IPS DF 4.7 (cell line): ENCODE measurements around the gene ZFAND2A.
"Not testable (repeated sequence)": the region's sequence is repeated elsewhere in the genome, so short reads cannot be mapped to it uniquely, and the experiment has no call there.

Experiments
- DNase-seq: peaks from one replicate; pipeline ENCODE4 v3.0.0-alpha.2; 2013; ENCODE audit warnings: low spot score; ENCODE audit errors: extremely low read depth

ZFAND2A gene

GRCh38 chr7:1175597-1175966 lies 15.6 kb upstream of the ZFAND2A start:
- no peak for DNase-seq

GRCh38 chr7:1174881-1175596 lies 15.0 kb upstream of the ZFAND2A start:
- no peak for DNase-seq

GRCh38 chr7:1174002-1174401 lies 14.0 kb upstream of the ZFAND2A start:
- DNase-seq = no peak

- DNase-seq = no peak
These were observed 12.9 kb upstream of the ZFAND2A start for GRCh38 chr7:1172666-1173523.

GRCh38 chr7:1171516-1171915 lies 11.5 kb upstream of the ZFAND2A start:
- DNase-seq = not testable (repeated sequence)

- no peak for DNase-seq
These were observed 10.9 kb upstream of the ZFAND2A start for GRCh38 chr7:1170741-1171501.

GRCh38 chr7:1169409-1170368 lies 9.7 kb upstream of the ZFAND2A start:
- DNase-seq = no peak

GRCh38 chr7:1168422-1168821 lies 8.4 kb upstream of the ZFAND2A start:
- no peak for DNase-seq

- no peak for DNase-seq
These were observed 4.4 kb upstream of the ZFAND2A start for GRCh38 chr7:1164436-1164835.

GRCh38 chr7:1163121-1163520 lies 3.1 kb upstream of the ZFAND2A start:
- DNase-seq = no peak

GRCh38 chr7:1160670-1161021 lies 650 bp upstream of the ZFAND2A start:
- DNase-seq = no peak

- DNase-seq = not testable (repeated sequence)
These were observed 765 bp downstream of the ZFAND2A start for GRCh38 chr7:1159231-1159630.

GRCh38 chr7:1158203-1159126 lies 1.5 kb downstream of the ZFAND2A start:
- DNase-seq = no peak

GRCh38 chr7:1156782-1157535 lies 3.0 kb downstream of the ZFAND2A start:
- DNase-seq = no peak

GRCh38 chr7:1155818-1156781 lies 3.9 kb downstream of the ZFAND2A start:
- DNase-seq = not testable (repeated sequence)

- DNase-seq = no peak
These were observed 5.7 kb downstream of the ZFAND2A start for GRCh38 chr7:1154172-1154739.

- no peak for DNase-seq
These were observed 7.5 kb downstream of the ZFAND2A start for GRCh38 chr7:1152492-1152891.
